GM20000 (cell line): ENCODE data around the gene ACTN3.

Experiments
- DNase-seq: peaks from one replicate; pipeline ENCODE4 v3.0.0; 2012; ENCODE audit warnings: low spot score
- CTCF ChIP-seq: IDR thresholded peaks from 2 replicates; pipeline ENCODE4 v1.5.1; 2012; ENCODE audit warnings: mild to moderate bottlenecking, control low read depth; ENCODE audit errors: extremely low read depth, missing control alignments

The ACTN3 gene

DNA sequence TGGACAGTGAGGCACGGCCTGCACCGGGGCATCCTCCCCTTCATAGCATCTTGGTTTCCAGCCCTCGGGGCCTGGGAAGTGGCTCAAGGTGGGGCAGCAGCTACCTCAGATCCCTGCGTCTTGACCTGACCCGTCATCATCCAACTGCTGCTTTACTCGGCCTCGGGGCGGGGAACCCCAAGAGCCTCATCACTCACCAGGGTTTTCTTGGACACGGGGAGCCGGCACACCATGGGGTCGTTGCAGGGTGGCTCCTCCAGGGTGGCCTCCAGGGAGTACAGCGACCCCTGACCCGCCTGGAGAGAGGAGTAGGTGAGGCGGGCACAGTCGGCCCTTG lies 21.1 kb downstream of the ACTN3 start:
- TF ChIP-seq CTCF: no peak
- no peak for DNase-seq

GRCh38 chr11:66568124-66568916 lies 21.6 kb downstream of the ACTN3 start, which contains the start of gene CTSF:
TSS of gene CTSF (minus strand) at chr11:66568606. CDS start at chr11:66568486, 120 bp downstream.
- TF ChIP-seq CTCF: no peak
- DNase-seq: peak; percentile 95

DNA sequence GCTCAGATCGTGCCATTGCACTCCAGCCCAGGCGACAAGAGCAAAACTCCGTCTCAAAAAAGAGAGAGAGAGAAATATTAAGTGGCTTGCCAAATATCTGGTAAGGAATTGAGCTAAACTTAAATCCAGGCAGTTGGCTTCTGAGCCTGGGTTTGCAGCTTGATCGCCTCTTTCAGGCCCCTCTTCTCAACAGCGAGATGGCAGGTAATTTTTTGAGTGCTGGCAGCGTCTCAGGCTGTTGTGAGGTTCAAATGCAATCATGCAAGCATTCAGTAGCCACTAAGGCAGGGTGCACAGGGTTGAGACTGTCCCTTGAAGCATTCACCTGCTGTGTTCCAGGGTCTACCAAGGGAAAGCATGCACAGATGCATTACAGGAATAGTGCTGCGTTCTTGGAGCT lies 22.4 kb downstream of the ACTN3 start:
- no peak for TF ChIP-seq CTCF
- no peak for DNase-seq

- no peak for TF ChIP-seq CTCF
- no peak for DNase-seq
Observed at GRCh38 chr11:66570079-66570849, 23.6 kb downstream of the ACTN3 start.

DNA sequence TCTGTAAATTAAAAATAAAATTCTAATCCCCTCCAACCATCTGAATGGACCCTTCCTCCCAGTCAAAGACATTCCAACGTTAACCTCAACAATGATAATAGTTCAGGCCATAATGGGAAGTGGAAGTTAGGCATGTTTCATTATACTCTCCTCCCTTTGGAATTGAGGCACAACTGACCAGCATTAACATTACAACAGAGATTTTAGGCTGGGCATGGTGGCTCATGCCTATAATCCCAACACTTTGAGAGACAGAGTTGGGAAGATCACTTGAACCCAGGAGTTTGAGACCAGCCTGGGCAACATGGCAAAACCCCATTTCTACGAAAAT lies 24.1 kb downstream of the ACTN3 start:
- DNase-seq: no peak
- no peak for TF ChIP-seq CTCF

- DNase-seq: peak; percentile 86
- peak; percentile 54 for TF ChIP-seq CTCF
Observed at GRCh38 chr11:66579017-66579606, 32.4 kb downstream of the ACTN3 start.

GRCh38 chr11:66580803-66581202 lies 34.1 kb downstream of the ACTN3 start:
- TF ChIP-seq CTCF: no peak
- DNase-seq: no peak
